Calu3 (cell line): ENCODE measurements around the gene UROC1. TPM values are rescaled to one million over a fixed set of nuclear protein-coding genes. Genes with fewer than 3 reads are reported as not detected.

Experiments used
- BruUV-seq: library from RNA; stranded (reverse); fragments of 400-500 nt; replicated peaks from 2 replicates; lab custom pipeline; 2021; lab: Mats Ljungman, UMichigan
- CTCF ChIA-PET: fragments of 300-600 bp; sonication (Branson Sonifier 250); formaldehyde crosslinking; loops from one replicate; lab custom pipeline; 2022; ENCODE audit warnings: antibody characterized with exemption; lab: Charles Lee
- DNase-seq: peaks from one replicate; pipeline ENCODE4 v3.0.0; 2022
- H3K27ac Mint-ChIP-seq: one replicate; pipeline ENCODE4 v1.8.0; 2022; ENCODE audit warnings: mixed read lengths; ENCODE audit not compliant: unreplicated experiment
- H3K27me3 Mint-ChIP-seq: one replicate; pipeline ENCODE4 v1.8.0; 2022; ENCODE audit warnings: mixed read lengths; ENCODE audit not compliant: unreplicated experiment
- H3K36me3 Mint-ChIP-seq: one replicate; pipeline ENCODE4 v1.8.0; 2022; ENCODE audit warnings: mild to moderate bottlenecking, moderate library complexity, mixed read lengths; ENCODE audit not compliant: insufficient read depth, unreplicated experiment
- H3K4me1 Mint-ChIP-seq: one replicate; pipeline ENCODE4 v1.8.0; 2022; ENCODE audit warnings: mild to moderate bottlenecking, low read depth, mixed read lengths; ENCODE audit not compliant: unreplicated experiment
- H3K4me3 Mint-ChIP-seq: one replicate; pipeline ENCODE4 v1.8.0; 2022; ENCODE audit warnings: mild to moderate bottlenecking, low read depth, moderate library complexity, mixed read lengths; ENCODE audit not compliant: unreplicated experiment
- H3K9me3 Mint-ChIP-seq: one replicate; pipeline ENCODE4 v1.8.0; 2022; ENCODE audit warnings: low read depth, mixed read lengths; ENCODE audit not compliant: unreplicated experiment
- CTCF ChIP-seq: fragments of 200-600 bp; IDR thresholded peaks from one replicate; pipeline ENCODE4 v1.8.0; 2022; ENCODE audit warnings: antibody characterized with exemption; ENCODE audit not compliant: unreplicated experiment
- intact Hi-C: fragments of 100-400 bp; cut with micrococcal nuclease; formaldehyde crosslinking; loops from one replicate; pipeline ENCODE4 v1.10.0; 2022; ENCODE audit not compliant: unreplicated experiment
- total RNA-seq: library from RNA; stranded (reverse); gene quantifications from 2 replicates; pipeline ENCODE4 v1.2.3, GENCODE V29; 2022

The UROC1 gene
- total RNA-seq, 1 experiment from 2014 or later, result not detected

GRCh38 chr3:126528800-126529541 is 11.4 kb upstream of the UROC1 start:
- Mint-ChIP-seq H3K36me3 (peaks cover 5% of the 10 kb centered on the region), H3K27me3 (peaks cover 40% of the 10 kb centered on the region), H3K4me1 (peaks cover 20% of the 10 kb centered on the region), H3K4me3 (no peak overlapping the region), H3K27ac (peak overlapping the region; percentile 14), H3K9me3 (no peaks in the 10 kb centered on the region)
- peak; percentile 84 for DNase-seq
- peak; percentile 23 for TF ChIP-seq CTCF
- CTCF ChIA-PET, result interaction anchor here (0.6 to 1.0 kb wide), 6 partner anchors 9 to 209 kb away, joined by 3 to 4 read pairs (median 3); no protein-coding TSS in a partner anchor
- no TSS peak for BruUV-seq
- intact Hi-C loops, result loop anchor here (10.0 kb wide), 2 partner anchors 126 to 926 kb away; partner anchors contain the start of gene TXNRD3

GRCh38 chr3:126528419-126528799 is 10.8 kb upstream of the UROC1 start:
- Mint-ChIP-seq H3K9me3 (no peaks in the 10 kb centered on the region), H3K27ac (no peak overlapping the region), H3K4me1 (peaks cover 20% of the 10 kb centered on the region), H3K4me3 (no peak overlapping the region), H3K36me3 (peaks cover 5% of the 10 kb centered on the region), H3K27me3 (peaks cover 40% of the 10 kb centered on the region)
- intact Hi-C loops, result loop anchor here (10.0 kb wide), 2 partner anchors 126 to 926 kb away; partner anchors contain the start of gene TXNRD3
- no peak for TF ChIP-seq CTCF
- no TSS peak for BruUV-seq
- no peak for DNase-seq
- CTCF ChIA-PET, result interaction anchor here (0.7 to 1.0 kb wide), 5 partner anchors 10 to 209 kb away, joined by 3 to 4 read pairs (median 3); no protein-coding TSS in a partner anchor

- H3K9me3 Mint-ChIP-seq, result no peaks in the 10 kb centered on the region
- peak overlapping the region; percentile 6 for H3K27ac Mint-ChIP-seq
- DNase-seq, result no peak
- H3K4me1 Mint-ChIP-seq, result peaks cover 20% of the 10 kb centered on the region
- CTCF ChIA-PET, result interaction anchor here (0.6 to 1.3 kb wide), 2 partner anchors 15 to 1466 kb away, joined by 3 to 4 read pairs; no protein-coding TSS in a partner anchor
- intact Hi-C loops, result loop anchor here (10.0 kb wide), 2 partner anchors 127 to 927 kb away; partner anchors contain the start of gene TXNRD3
- peaks cover 40% of the 10 kb centered on the region for H3K27me3 Mint-ChIP-seq
- H3K36me3 Mint-ChIP-seq, result peaks cover 5% of the 10 kb centered on the region
- no peak overlapping the region for H3K4me3 Mint-ChIP-seq
- no TSS peak for BruUV-seq
- no peak for TF ChIP-seq CTCF
Measured at GRCh38 chr3:126527455-126528211, 10.1 kb upstream of the UROC1 start.

GRCh38 chr3:126527006-126527405 is 9.4 kb upstream of the UROC1 start:
- no TSS peak for BruUV-seq
- Mint-ChIP-seq H3K9me3 (no peaks in the 10 kb centered on the region), H3K36me3 (peaks cover 5% of the 10 kb centered on the region), H3K27ac (no peak overlapping the region), H3K4me3 (no peak overlapping the region), H3K27me3 (peaks cover 40% of the 10 kb centered on the region), H3K4me1 (peaks cover 20% of the 10 kb centered on the region)
- no peak for DNase-seq
- CTCF ChIA-PET, result interaction anchor here (0.6 to 1.3 kb wide), 2 partner anchors 15 to 1467 kb away, joined by 3 to 4 read pairs; no protein-coding TSS in a partner anchor
- intact Hi-C loops, result loop anchor here (10.0 kb wide), 2 partner anchors 128 to 928 kb away; partner anchors contain the start of gene TXNRD3
- TF ChIP-seq CTCF, result no peak
